HTR-8/SVneo (cell line): ENCODE results near the gene ANKRD63.

Experiments
- DNase-seq: peaks from one replicate; pipeline ENCODE4 v3.0.0; 2011; ENCODE audit warnings: low spot score, mixed read lengths; ENCODE audit not compliant: insufficient read length
- FAIRE-seq: peaks from 2 replicates; lab custom pipeline; 2011; peaks lifted over from hg19 to GRCh38; lab: Jason Lieb, UNC

ANKRD63 gene

GRCh38 chr15:40264321-40265153, 18.3 kb downstream of the ANKRD63 start:
- FAIRE-seq, result no peak
- DNase-seq, result no peak

GRCh38 chr15:40263024-40263754, 19.7 kb downstream of the ANKRD63 start:
- DNase-seq, result no peak
- no peak for FAIRE-seq

- FAIRE-seq (no peak), DNase-seq (no peak)
Measured at GRCh38 chr15:40259021-40259420, 23.8 kb downstream of the ANKRD63 start.

- FAIRE-seq (no peak), DNase-seq (no peak)
Measured at GRCh38 chr15:40258544-40258943, 24.3 kb downstream of the ANKRD63 start.

- FAIRE-seq (no peak), DNase-seq (no peak)
Measured at GRCh38 chr15:40257656-40258450, 25.0 kb downstream of the ANKRD63 start.

GRCh38 chr15:40256638-40257235, 26.1 kb downstream of the ANKRD63 start:
- DNase-seq (no peak), FAIRE-seq (no peak)

- FAIRE-seq, result no peak
- DNase-seq, result no peak
Measured at GRCh38 chr15:40255033-40255432, 27.8 kb downstream of the ANKRD63 start.

- no peak for FAIRE-seq
- no peak for DNase-seq
Measured at GRCh38 chr15:40254452-40254851, 28.4 kb downstream of the ANKRD63 start.

GRCh38 chr15:40253167-40253790, 29.6 kb downstream of the ANKRD63 start:
- FAIRE-seq (no peak), DNase-seq (no peak)

GRCh38 chr15:40252438-40253166, 30.3 kb downstream of the ANKRD63 start:
- FAIRE-seq (no peak), DNase-seq (no peak)

GRCh38 chr15:40252141-40252437, 30.8 kb downstream of the ANKRD63 start:
- DNase-seq (no peak), FAIRE-seq (no peak)

- DNase-seq (no peak), FAIRE-seq (no peak)
Measured at GRCh38 chr15:40251486-40252140, 31.3 kb downstream of the ANKRD63 start.

- no peak for FAIRE-seq
Measured at GRCh38 chr15:40250771-40251483, 31.9 kb downstream of the ANKRD63 start.

GRCh38 chr15:40250304-40250656, 32.6 kb downstream of the ANKRD63 start:
- DNase-seq, result no peak
- no peak for FAIRE-seq

More at GRCh38 chr15:40250771-40251483, 31.9 kb downstream of the ANKRD63 start:
- no peak for DNase-seq

- no peak for DNase-seq
- peak; percentile 40 for FAIRE-seq
Measured at GRCh38 chr15:40249477-40250303, 33.2 kb downstream of the ANKRD63 start.

GRCh38 chr15:40248006-40248783, 34.7 kb downstream of the ANKRD63 start:
- DNase-seq (no peak), FAIRE-seq (no peak)
